Mesendoderm (in vitro differentiated cells): ENCODE measurements around the gene RERE.
"Not testable (repeated sequence)": the region's sequence is repeated elsewhere in the genome, so short reads cannot be mapped to it uniquely, and the experiment has no call there.

Source experiments
- DNase-seq: peaks from one replicate; pipeline ENCODE4 v3.0.0; 2013
- H2AK5ac ChIP-seq: 2 replicates; pipeline ENCODE4 v1.6.1; 2013; ENCODE audit warnings: low read length, inconsistent platforms
- H2BK120ac ChIP-seq: 2 replicates; pipeline ENCODE4 v1.6.1; 2013; ENCODE audit warnings: low read depth, mild to moderate bottlenecking, low read length, moderate library complexity, mixed read lengths
- H2BK15ac ChIP-seq: replicated peaks from 2 replicates; pipeline ENCODE4 v1.6.1; 2013; ENCODE audit warnings: low read depth, mild to moderate bottlenecking, moderate library complexity
- H2BK5ac ChIP-seq: 2 replicates; pipeline ENCODE4 v1.6.1; 2013; ENCODE audit warnings: low read length, inconsistent platforms
- H3K18ac ChIP-seq: 2 replicates; pipeline ENCODE4 v1.6.1; 2013; ENCODE audit warnings: mild to moderate bottlenecking, low read length, mixed read lengths
- H3K23ac ChIP-seq: one replicate; pipeline ENCODE4 v1.6.1; 2013; ENCODE audit warnings: low read length
- H3K27ac ChIP-seq: 2 replicates; pipeline ENCODE4 v1.5.1; 2013; ENCODE audit warnings: low read depth, mild to moderate bottlenecking, inconsistent platforms, low read length, moderate library complexity
- H3K27me3 ChIP-seq: 2 replicates; pipeline ENCODE4 v1.6.1; 2013; ENCODE audit warnings: low read length, control low read depth, mild to moderate bottlenecking, inconsistent platforms; ENCODE audit not compliant: insufficient read depth, poor library complexity
- H3K36me3 ChIP-seq: 2 replicates; pipeline ENCODE4 v1.6.1; 2013; ENCODE audit warnings: low read length, inconsistent platforms; ENCODE audit not compliant: control insufficient read depth, insufficient read depth
- H3K4ac ChIP-seq: one replicate; pipeline ENCODE4 v1.6.1; 2013; ENCODE audit warnings: low read depth, mild to moderate bottlenecking, low read length, moderate library complexity
- H3K4me1 ChIP-seq: 2 replicates; pipeline ENCODE4 v1.6.1; 2013; ENCODE audit warnings: low read depth, low read length, inconsistent platforms; ENCODE audit not compliant: control insufficient read depth
- H3K4me2 ChIP-seq: 2 replicates; pipeline ENCODE4 v1.6.1; 2013; ENCODE audit warnings: low read length
- H3K4me3 ChIP-seq: 2 replicates; pipeline ENCODE4 v1.5.1; 2013; ENCODE audit warnings: mild to moderate bottlenecking, low read length
- H3K56ac ChIP-seq: one replicate; pipeline ENCODE4 v1.6.1; 2013; ENCODE audit warnings: low read length
- H3K79me1 ChIP-seq: 2 replicates; pipeline ENCODE4 v1.6.1; 2013; ENCODE audit warnings: low read length, inconsistent platforms
- H3K79me2 ChIP-seq: 2 replicates; pipeline ENCODE4 v1.6.1; 2013; ENCODE audit warnings: mild to moderate bottlenecking, low read length; ENCODE audit not compliant: control insufficient read depth, insufficient read depth
- H3K9ac ChIP-seq: 2 replicates; pipeline ENCODE4 v1.6.1; 2013; ENCODE audit warnings: low read length, inconsistent platforms
- H4K5ac ChIP-seq: one replicate; pipeline ENCODE4 v1.6.1; 2013; ENCODE audit warnings: low read length
- H4K8ac ChIP-seq: one replicate; pipeline ENCODE4 v1.6.1; 2013; ENCODE audit warnings: low read depth, mild to moderate bottlenecking, control low read depth, low read length, moderate library complexity
- WGBS: extraction: QIAGEN DNeasy Blood & Tissue Kit; methylation state at CpG from one replicate; pipeline ENCODE4 v1.1.7; 2013; ENCODE audit warnings: low lambda C conversion rate, missing lambda C conversion rate; ENCODE audit not compliant: insufficient coverage; ENCODE audit errors: extremely low coverage; 5-methylcytosine and 5-hydroxymethylcytosine counted together

RERE gene

DNA sequence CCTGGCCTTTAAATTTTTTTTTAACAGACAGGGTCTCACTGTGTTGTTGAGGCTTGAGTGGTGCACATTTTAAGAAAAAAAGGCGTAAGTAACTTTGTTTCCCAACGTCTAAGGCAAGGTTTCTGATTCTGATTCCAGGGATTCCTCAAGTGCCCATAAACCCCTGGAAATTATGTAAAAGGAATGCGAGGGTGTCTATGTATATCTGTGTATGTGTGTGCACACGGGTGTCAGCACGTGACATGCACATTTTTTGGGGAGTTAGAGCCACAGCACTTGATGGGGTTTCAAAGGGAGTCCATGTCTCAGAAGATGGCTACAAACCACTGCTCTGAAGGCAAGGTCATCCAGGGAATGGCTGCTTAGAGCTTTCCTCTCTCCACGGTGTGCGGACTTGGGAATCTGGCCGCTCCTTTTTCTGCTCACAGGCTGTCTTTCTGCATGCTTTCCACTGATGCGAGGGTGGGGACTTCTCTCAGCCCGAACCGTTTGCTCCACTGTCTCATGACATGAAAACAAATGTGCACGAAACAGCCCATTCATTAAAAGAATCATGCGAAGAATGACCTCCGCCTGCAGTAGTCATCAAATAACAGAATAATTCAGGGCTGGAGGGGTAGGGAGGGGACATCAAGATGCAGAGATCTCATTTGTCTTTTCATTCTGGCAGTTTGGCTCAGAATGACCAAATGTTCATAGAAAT lies 18.7 kb upstream of the RERE start:
- Histone ChIP-seq H2BK15ac (no peak overlapping the region), H2AK5ac (no peak overlapping the region), H4K8ac (no peak overlapping the region), H3K4me3 (no peak overlapping the region), H3K36me3 (no peaks in the 10 kb centered on the region), H3K27me3 (no peaks in the 10 kb centered on the region), H3K18ac (no peak overlapping the region), H3K27ac (no peak overlapping the region), H3K4me2 (no peak overlapping the region), H2BK120ac (no peak overlapping the region), H2BK5ac (no peak overlapping the region), H3K4ac (no peak overlapping the region), H3K4me1 (no peaks in the 10 kb centered on the region), H3K79me1 (no peaks in the 10 kb centered on the region), H3K56ac (no peak overlapping the region), H3K9ac (no peak overlapping the region), H3K23ac (no peak overlapping the region), H3K79me2 (no peaks in the 10 kb centered on the region), H4K5ac (no peak overlapping the region)
- WGBS = no CpG with 5 or more reads among the region's 14 CpGs
- DNase-seq = no peak

DNA sequence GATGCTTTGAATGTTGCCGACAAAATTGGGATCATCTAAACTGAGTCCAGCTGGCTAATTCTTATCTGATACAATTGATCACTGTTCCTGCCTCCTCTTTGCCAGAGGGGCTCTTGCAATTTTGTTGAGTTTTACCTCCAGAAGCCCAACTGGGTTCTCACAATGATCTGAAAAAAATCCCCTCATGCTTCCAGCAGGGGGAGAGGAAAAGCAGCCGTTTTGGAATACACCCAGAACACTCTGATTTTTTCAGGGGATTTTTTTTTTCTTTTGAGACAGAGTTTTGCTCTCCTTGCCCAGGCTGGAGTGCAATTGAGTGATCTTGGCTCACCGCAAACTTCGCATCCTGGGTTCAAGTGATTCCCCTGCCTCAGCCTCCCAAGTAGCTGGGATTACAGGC lies 13.9 kb upstream of the RERE start:
- Histone ChIP-seq H2BK120ac (no peak overlapping the region), H2BK15ac (no peak overlapping the region)
- DNase-seq = peak; percentile 51

DNA sequence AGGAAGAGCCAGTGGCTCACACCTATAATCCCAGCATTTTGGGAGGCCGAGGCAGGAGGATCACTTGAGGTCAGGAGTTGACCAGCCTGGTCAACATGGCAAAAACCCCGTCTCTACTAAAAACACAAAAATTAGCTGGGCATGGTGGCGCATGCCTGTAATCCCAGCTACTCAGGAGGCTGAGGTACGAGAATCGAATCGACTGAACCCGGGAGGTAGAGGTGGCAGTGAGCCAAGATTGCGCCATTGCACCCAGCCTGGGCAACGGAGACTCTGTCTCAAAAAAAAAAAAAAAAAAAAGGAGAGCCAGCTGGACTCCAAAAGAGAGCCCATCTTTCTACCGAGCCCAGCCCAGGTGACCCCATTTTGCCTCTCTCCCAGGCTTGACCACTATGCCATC lies 13.3 kb upstream of the RERE start:
- not testable (repeated sequence) for H2BK120ac ChIP-seq, H3K4me2 ChIP-seq, H3K4ac ChIP-seq, H3K27ac ChIP-seq, H3K56ac ChIP-seq, H3K27me3 ChIP-seq, H3K4me3 ChIP-seq, H3K23ac ChIP-seq, DNase-seq, H3K79me1 ChIP-seq, H4K8ac ChIP-seq, H3K79me2 ChIP-seq, H2BK5ac ChIP-seq, H3K4me1 ChIP-seq, H4K5ac ChIP-seq, H3K9ac ChIP-seq, H2AK5ac ChIP-seq, H3K18ac ChIP-seq, H3K36me3 ChIP-seq, H2BK15ac ChIP-seq
- WGBS = no CpG with 5 or more reads among the region's 10 CpGs

More for the DNA sequence above, 13.9 kb upstream of the RERE start:
- no peak overlapping the region for H2AK5ac ChIP-seq
- H3K4me3 ChIP-seq = no peak overlapping the region
- H3K18ac ChIP-seq = no peak overlapping the region
- no peak overlapping the region for H3K56ac ChIP-seq
- no peak overlapping the region for H3K27ac ChIP-seq
- H3K9ac ChIP-seq = no peak overlapping the region
- no peak overlapping the region for H3K4me2 ChIP-seq
- H2BK5ac ChIP-seq = no peak overlapping the region
- no peak overlapping the region for H4K5ac ChIP-seq
- no peak overlapping the region for H3K4ac ChIP-seq
- H3K79me1 ChIP-seq = no peaks in the 10 kb centered on the region
- H3K36me3 ChIP-seq = no peaks in the 10 kb centered on the region
- no peaks in the 10 kb centered on the region for H3K27me3 ChIP-seq
- no peaks in the 10 kb centered on the region for H3K4me1 ChIP-seq
- no peaks in the 10 kb centered on the region for H3K79me2 ChIP-seq
- H3K23ac ChIP-seq = no peak overlapping the region
- H4K8ac ChIP-seq = no peak overlapping the region
- no CpG with 5 or more reads among the region's 4 CpGs for WGBS

DNA sequence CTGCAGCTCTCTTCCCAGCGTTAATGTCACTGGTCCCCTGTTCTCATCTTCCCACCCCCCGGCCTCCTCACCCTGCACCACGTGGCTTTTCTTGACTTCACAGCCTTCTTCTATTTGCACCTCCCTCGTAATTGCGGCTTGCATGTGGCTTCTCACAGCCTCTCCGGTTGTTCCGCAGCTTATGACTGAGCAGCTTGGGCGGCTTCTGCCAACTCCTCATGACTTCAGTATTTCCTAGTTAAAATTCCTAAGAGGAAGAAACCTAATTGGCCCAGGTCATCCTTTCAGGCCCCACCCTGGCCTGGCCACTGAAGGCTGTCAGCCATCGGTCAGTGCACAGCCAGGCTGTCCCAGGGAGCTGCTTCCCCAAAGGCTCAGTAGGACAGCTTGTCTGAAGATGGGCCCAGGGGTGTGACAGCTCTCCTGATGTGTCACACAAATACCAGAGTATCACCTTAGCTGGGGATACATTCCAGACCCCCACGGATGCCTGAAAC lies 8.6 kb upstream of the RERE start:
- no CpG with 5 or more reads among the region's 10 CpGs for WGBS
- DNase-seq = peak; percentile 54
- Histone ChIP-seq H3K36me3 (no peaks in the 10 kb centered on the region), H3K18ac (no peak overlapping the region), H3K23ac (no peak overlapping the region), H3K4me1 (peaks cover 4% of the 10 kb centered on the region), H2AK5ac (no peak overlapping the region), H4K5ac (no peak overlapping the region), H3K4me2 (no peak overlapping the region), H3K79me1 (no peaks in the 10 kb centered on the region), H4K8ac (no peak overlapping the region), H3K56ac (peak overlapping the region; percentile 43), H3K4me3 (no peak overlapping the region), H3K9ac (no peak overlapping the region), H3K79me2 (no peaks in the 10 kb centered on the region), H3K27ac (no peak overlapping the region), H2BK5ac (no peak overlapping the region), H3K27me3 (no peaks in the 10 kb centered on the region), H2BK15ac (no peak overlapping the region), H3K4ac (no peak overlapping the region), H2BK120ac (no peak overlapping the region)

DNA sequence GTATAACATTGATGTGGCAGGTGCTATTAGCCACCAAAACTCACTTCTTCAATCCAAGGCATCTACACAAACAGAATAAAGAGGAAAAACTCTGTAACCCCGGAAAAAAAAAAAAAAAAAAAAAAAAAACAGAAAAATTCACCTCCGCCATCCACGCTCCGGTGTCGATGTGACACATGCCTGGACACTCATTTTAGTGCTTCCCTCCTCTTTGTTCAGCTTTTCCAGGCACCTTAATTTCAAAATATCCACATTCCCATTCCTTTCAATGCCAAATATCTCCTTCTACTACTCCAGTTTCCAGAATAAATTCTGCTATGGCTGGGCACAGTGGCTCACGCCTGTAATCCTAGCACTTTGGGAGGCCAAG lies 5.8 kb upstream of the RERE start:
- Histone ChIP-seq H2BK15ac (no peak overlapping the region), H3K56ac (no peak overlapping the region), H3K4me1 (peaks cover 4% of the 10 kb centered on the region), H3K36me3 (no peaks in the 10 kb centered on the region), H3K4ac (no peak overlapping the region), H3K18ac (no peak overlapping the region), H3K4me2 (no peak overlapping the region), H3K79me2 (no peaks in the 10 kb centered on the region), H2BK120ac (no peak overlapping the region), H3K4me3 (no peak overlapping the region), H4K5ac (no peak overlapping the region), H3K27ac (no peak overlapping the region), H3K23ac (no peak overlapping the region), H4K8ac (no peak overlapping the region), H3K79me1 (no peaks in the 10 kb centered on the region), H3K9ac (no peak overlapping the region), H2BK5ac (no peak overlapping the region), H2AK5ac (no peak overlapping the region), H3K27me3 (no peaks in the 10 kb centered on the region)
- no peak for DNase-seq
- WGBS = no CpG with 5 or more reads among the region's 6 CpGs
